ENCODE measurements around the gene SFSWAP.

DNA sequence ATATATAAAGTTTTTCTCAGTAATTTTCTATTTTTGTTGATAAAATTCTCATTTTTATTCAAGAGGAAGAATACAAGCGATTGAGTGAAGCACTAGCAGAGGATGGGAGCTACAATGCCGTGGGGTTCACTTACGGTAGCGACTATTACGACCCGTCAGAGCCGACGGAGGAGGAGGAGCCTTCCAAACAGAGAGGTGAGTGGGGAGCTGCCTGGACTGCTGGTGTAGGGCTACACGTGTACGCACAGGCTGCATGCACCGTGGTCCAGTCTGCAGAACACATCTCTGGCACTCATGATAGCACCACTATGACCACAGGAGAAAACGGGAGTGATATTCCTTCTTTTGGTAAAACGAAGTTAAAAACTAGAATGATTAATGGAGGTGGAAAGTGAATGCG, 3.9 kb downstream of the SFSWAP start:
- no peak for TF ChIP-seq POLR2A (IDR thresholded peaks at IDR 0.05)
- TF ChIP-seq, protein P1, sequence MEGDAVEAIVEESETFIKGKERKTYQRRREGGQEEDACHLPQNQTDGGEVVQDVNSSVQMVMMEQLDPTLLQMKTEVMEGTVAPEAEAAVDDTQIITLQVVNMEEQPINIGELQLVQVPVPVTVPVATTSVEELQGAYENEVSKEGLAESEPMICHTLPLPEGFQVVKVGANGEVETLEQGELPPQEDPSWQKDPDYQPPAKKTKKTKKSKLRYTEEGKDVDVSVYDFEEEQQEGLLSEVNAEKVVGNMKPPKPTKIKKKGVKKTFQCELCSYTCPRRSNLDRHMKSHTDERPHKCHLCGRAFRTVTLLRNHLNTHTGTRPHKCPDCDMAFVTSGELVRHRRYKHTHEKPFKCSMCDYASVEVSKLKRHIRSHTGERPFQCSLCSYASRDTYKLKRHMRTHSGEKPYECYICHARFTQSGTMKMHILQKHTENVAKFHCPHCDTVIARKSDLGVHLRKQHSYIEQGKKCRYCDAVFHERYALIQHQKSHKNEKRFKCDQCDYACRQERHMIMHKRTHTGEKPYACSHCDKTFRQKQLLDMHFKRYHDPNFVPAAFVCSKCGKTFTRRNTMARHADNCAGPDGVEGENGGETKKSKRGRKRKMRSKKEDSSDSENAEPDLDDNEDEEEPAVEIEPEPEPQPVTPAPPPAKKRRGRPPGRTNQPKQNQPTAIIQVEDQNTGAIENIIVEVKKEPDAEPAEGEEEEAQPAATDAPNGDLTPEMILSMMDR (IDR thresholded peaks at IDR 0.05): no peak
